Activated CD4-positive, alpha-beta T cell treated with anti-CD3 and anti-CD28 coated beads, Interleukin-2, amount 10 ng/mL, durations not matched to agents 7 days and 5 days (primary cell): ENCODE results near the gene AQP2. TPM values are rescaled to one million over a fixed set of nuclear protein-coding genes. Genes with fewer than 3 reads are reported as not detected.
"Not testable (repeated sequence)": the region's sequence is repeated elsewhere in the genome, so short reads cannot be mapped to it uniquely, and the experiment has no call there.

Experiments
- CTCF ChIA-PET: fragments of 350-600 bp; sonication (Branson Sonifier 250); formaldehyde crosslinking; loops from one replicate; lab custom pipeline; 2021; ENCODE audit warnings: antibody characterized with exemption; lab: Charles Lee
- POLR2A ChIA-PET: fragments of 350-600 bp; sonication (Branson Sonifier 250); formaldehyde crosslinking; loops from one replicate; lab custom pipeline; 2021; ENCODE audit warnings: antibody characterized with exemption; lab: Charles Lee
- DNase-seq: peaks from one replicate; pipeline ENCODE4 v3.0.0-alpha.2; 2020
- H3K27ac Mint-ChIP-seq: one replicate; pipeline ENCODE4 v1.8.0; 2021; ENCODE audit warnings: mild to moderate bottlenecking, moderate library complexity, mixed read lengths
- H3K27me3 Mint-ChIP-seq: one replicate; pipeline ENCODE4 v1.8.0; 2021; ENCODE audit warnings: mixed read lengths
- H3K36me3 Mint-ChIP-seq: one replicate; pipeline ENCODE4 v1.8.0; 2021; ENCODE audit warnings: low read depth, mixed read lengths
- H3K4me1 Mint-ChIP-seq: one replicate; pipeline ENCODE4 v1.8.0; 2021; ENCODE audit warnings: mixed read lengths
- H3K4me3 Mint-ChIP-seq: one replicate; pipeline ENCODE4 v1.8.0; 2021; ENCODE audit warnings: mild to moderate bottlenecking, moderate library complexity, mixed read lengths
- H3K9me3 Mint-ChIP-seq: one replicate; pipeline ENCODE4 v1.8.0; 2021; ENCODE audit warnings: mixed read lengths
- total RNA-seq, 2 experiments: library from RNA; stranded (reverse); gene quantifications; one replicate each; pipeline ENCODE4 v1.2.3, GENCODE V29; 2021

Gene AQP2
- total RNA-seq, 2 experiments from 2014 or later = not detected

DNA sequence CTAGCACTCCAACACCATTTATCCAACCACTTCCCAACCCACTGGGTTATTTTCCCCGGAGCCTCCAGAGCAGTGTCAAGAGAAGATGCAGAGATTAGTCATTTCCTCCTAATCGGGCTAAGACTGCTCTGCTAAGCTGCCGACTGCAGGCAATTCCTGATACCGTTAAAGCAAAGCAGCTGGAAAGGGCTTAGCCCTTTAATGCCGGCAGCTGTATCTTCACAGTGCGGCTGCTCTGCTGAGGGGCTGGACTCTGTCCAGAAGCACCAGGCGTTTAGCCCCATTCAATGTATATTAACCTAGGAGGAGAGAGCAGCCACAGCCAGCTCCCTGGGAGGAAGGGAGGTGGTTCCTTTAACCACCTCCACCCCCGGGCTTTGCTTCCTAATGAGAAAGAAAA, 33.4 kb downstream of the AQP2 start:
- no peaks in the 10 kb centered on the region for H3K9me3 Mint-ChIP-seq
- CTCF ChIA-PET = interaction anchor here (0.6 to 7.1 kb wide), 5 partner anchors 10 to 279 kb away, joined by 3 to 87 read pairs (median 6); no protein-coding TSS in a partner anchor
- POLR2A ChIA-PET = no interaction called here

DNA sequence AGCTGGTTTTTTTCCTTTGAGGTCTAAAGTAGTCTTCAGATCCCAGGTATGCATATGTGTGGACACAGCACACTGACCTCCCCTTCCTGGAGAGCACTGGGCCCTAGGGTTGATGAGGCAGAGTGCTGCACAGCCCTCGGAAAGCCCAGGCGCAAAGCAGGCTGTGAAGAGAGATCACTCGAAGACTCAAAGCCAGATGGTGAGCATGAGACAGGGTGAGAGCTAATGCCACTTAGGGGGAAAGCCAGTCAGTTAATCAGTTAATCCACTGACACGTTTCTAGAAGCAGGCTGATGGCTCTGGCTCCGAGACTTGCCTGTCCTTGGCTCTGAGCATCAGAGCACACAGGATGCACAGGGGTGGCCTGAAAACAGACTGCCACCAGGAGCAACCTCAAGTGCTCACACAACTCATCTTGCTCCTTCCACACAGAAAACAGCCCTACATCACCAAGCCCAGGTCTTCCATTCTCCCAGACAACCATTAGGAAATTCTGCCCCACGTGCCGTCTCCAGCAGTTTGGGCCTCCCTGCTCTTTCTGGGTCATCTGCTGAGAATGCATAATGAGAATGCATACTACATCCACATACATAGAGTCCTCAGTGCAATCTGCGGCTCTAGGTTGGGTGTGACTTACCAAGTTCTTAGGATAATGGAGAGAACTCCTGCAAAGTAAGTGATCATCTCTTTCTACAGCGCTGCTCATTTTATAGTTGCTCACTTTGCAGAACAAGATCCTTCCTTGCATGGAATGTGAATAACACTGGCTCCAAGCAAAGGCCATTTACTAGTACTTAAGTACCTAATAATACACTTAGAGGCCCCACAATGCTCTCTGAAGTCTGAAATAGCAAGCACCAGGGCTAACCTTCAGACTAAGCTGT, 34.2 kb downstream of the AQP2 start:
- H3K9me3 Mint-ChIP-seq = no peaks in the 10 kb centered on the region
- H3K27ac Mint-ChIP-seq = no peak overlapping the region
- POLR2A ChIA-PET = interaction anchor here (0.6 kb wide), 1 partner anchor 34 kb away, joined by 12 read pairs; no protein-coding TSS in a partner anchor
- no peak overlapping the region for H3K4me3 Mint-ChIP-seq
- CTCF ChIA-PET = interaction anchor here (1.1 to 7.1 kb wide), 5 partner anchors 11 to 44 kb away, joined by 3 to 87 read pairs (median 3); no protein-coding TSS in a partner anchor
- no peaks in the 10 kb centered on the region for H3K4me1 Mint-ChIP-seq
- no peak for DNase-seq
- H3K27me3 Mint-ChIP-seq = no peaks in the 10 kb centered on the region
- peaks cover 37% of the 10 kb centered on the region for H3K36me3 Mint-ChIP-seq

More for the DNA sequence above, 33.4 kb downstream of the AQP2 start:
- Mint-ChIP-seq H3K4me3 (no peak overlapping the region), H3K27me3 (no peaks in the 10 kb centered on the region), H3K36me3 (peaks cover 30% of the 10 kb centered on the region), H3K4me1 (no peaks in the 10 kb centered on the region), H3K27ac (no peak overlapping the region)
- DNase-seq = no peak

DNA sequence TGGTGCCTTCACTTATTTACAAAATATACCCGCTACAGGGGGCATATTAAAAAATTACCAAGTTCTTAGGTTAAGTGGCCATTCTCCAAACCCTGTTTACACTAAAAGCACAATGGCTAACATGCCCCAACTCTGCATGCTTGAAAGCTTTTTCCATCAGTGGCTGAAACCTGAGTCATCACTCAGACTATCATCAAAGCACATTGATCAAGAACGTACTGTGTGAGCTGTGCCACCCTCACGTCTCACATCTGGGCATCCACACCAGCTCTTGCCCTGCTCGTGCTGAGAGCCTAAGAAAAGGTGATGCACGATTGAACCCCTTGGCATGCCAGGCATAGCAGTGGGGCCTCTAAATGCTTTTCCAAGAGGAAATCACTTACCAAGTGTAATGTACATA, 35.4 kb downstream of the AQP2 start:
- H3K27me3 Mint-ChIP-seq = no peaks in the 10 kb centered on the region
- no peaks in the 10 kb centered on the region for H3K9me3 Mint-ChIP-seq
- DNase-seq = no peak
- H3K4me3 Mint-ChIP-seq = no peak overlapping the region
- H3K27ac Mint-ChIP-seq = no peak overlapping the region
- CTCF ChIA-PET = interaction anchor here (0.5 to 1.3 kb wide), 4 partner anchors 17 to 403 kb away, joined by 3 to 5 read pairs (median 3); no protein-coding TSS in a partner anchor
- POLR2A ChIA-PET = interaction anchor here (0.7 kb wide), 1 partner anchor 23 kb away, joined by 3 read pairs; no protein-coding TSS in a partner anchor
- H3K36me3 Mint-ChIP-seq = peaks cover 46% of the 10 kb centered on the region
- H3K4me1 Mint-ChIP-seq = no peaks in the 10 kb centered on the region

GRCh38 chr12:49986476-49986875, 35.9 kb downstream of the AQP2 start:
- H3K4me3 Mint-ChIP-seq, POLR2A ChIA-PET, H3K4me1 Mint-ChIP-seq, H3K9me3 Mint-ChIP-seq, H3K27me3 Mint-ChIP-seq, DNase-seq, H3K27ac Mint-ChIP-seq: not testable (repeated sequence)
- peaks cover 46% of the 10 kb centered on the region for H3K36me3 Mint-ChIP-seq
- CTCF ChIA-PET = interaction anchor here (0.9 to 1.5 kb wide), 4 partner anchors 19 to 84 kb away, joined by 3 to 5 read pairs (median 4); no protein-coding TSS in a partner anchor

DNA sequence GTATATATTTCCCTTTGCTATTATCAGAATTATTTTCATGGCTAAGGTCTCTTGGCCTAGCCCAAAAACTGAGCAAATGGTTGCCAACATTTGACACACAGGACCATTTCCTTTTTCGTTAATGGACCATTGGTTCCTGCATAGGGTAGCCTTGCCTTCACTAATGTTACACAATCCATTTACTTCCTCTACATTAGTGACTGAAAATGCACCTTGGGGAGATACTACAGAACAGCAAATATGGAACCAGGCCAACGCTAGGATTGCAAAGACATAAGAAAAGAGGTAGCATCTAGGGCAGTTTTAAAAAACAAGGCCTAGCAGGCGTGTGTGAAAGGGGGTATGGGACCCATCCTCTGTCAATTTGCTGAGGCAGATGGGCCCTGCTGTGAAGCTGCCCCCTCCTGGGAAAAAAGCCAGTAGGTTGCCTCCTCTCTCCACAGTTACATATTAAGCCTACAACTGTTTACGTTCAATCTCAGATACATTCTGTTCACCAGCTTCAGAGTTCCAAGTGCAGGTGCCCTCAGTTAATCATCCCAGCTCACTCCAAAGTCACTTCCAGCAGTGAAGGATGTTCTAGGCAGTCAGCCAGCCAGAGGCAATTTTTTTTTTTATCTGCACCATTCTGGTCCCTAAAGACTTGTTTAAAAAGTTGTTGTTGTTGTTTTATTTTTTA, 37.2 kb downstream of the AQP2 start:
- H3K4me3 Mint-ChIP-seq = no peak overlapping the region
- POLR2A ChIA-PET = no interaction called here
- DNase-seq = no peak
- CTCF ChIA-PET = interaction anchor here (0.9 to 1.5 kb wide), 2 partner anchors 21 to 22 kb away, joined by 5 read pairs; no protein-coding TSS in a partner anchor
- H3K27me3 Mint-ChIP-seq = no peaks in the 10 kb centered on the region
- H3K27ac Mint-ChIP-seq = no peak overlapping the region
- no peaks in the 10 kb centered on the region for H3K4me1 Mint-ChIP-seq
- peaks cover 57% of the 10 kb centered on the region for H3K36me3 Mint-ChIP-seq
- no peaks in the 10 kb centered on the region for H3K9me3 Mint-ChIP-seq

DNA sequence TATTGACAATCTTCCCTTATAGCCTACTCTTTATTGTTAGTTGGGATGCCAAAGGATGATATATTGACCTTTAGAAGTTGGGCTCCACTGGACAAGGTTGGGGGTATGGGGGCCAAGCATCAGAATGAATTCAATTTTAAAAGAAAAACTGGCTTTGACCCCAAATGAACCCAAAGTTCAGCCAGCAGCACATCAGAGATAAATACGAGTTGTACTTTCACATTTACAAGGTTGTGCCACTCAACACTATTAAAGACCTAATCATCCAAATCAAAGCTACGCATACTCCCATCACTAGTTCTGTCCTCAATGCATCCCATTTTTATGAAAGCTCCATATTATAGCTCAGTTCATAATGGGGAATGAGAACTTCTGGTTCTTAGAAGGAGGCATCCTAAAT, 38.9 kb downstream of the AQP2 start:
- H3K4me1 Mint-ChIP-seq, H3K4me3 Mint-ChIP-seq, DNase-seq, H3K27ac Mint-ChIP-seq, POLR2A ChIA-PET, H3K27me3 Mint-ChIP-seq, H3K9me3 Mint-ChIP-seq: not testable (repeated sequence)
- H3K36me3 Mint-ChIP-seq = peaks cover 65% of the 10 kb centered on the region
- CTCF ChIA-PET = interaction anchor here (1.4 to 2.2 kb wide), 2 partner anchors 17 to 22 kb away, joined by 3 to 11 read pairs; no protein-coding TSS in a partner anchor

DNA sequence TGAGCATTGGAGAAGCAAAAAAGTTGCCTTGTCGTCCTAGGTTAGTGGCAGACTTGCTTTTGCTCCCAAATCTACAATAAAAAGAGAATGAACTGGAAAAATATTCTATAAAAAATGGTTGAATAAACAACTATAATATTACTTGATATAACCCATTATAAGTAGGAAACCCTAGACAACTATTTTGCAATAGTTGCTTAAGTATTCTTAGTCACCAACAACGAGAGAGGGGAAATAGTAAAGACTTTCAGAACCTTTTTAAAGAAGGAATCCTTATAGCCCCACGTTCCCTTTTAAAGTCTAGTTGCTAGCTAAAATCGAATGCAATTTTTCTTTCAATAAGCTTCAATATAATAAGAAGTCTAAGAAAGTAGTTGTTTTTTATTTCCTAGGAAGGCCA, 39.7 kb downstream of the AQP2 start:
- Mint-ChIP-seq H3K27ac (no peak overlapping the region), H3K36me3 (peaks cover 69% of the 10 kb centered on the region), H3K4me1 (no peaks in the 10 kb centered on the region), H3K9me3 (no peaks in the 10 kb centered on the region), H3K27me3 (no peaks in the 10 kb centered on the region), H3K4me3 (no peak overlapping the region)
- CTCF ChIA-PET = interaction anchor here (1.1 to 3.1 kb wide), 6 partner anchors 13 to 57 kb away, joined by 3 to 18 read pairs (median 4); no protein-coding TSS in a partner anchor
- no peak for DNase-seq
- POLR2A ChIA-PET = no interaction called here

- no peak for DNase-seq
- Mint-ChIP-seq H3K36me3 (peaks cover 61% of the 10 kb centered on the region), H3K27me3 (no peaks in the 10 kb centered on the region), H3K9me3 (no peaks in the 10 kb centered on the region), H3K4me1 (no peaks in the 10 kb centered on the region), H3K4me3 (no peak overlapping the region), H3K27ac (no peak overlapping the region)
- POLR2A ChIA-PET = interaction anchor here (0.6 kb wide), 1 partner anchor 15 kb away, joined by 5 read pairs; no protein-coding TSS in a partner anchor
- CTCF ChIA-PET = interaction anchor here (0.8 kb wide), 1 partner anchor 190 kb away, joined by 3 read pairs; no protein-coding TSS in a partner anchor
Measured at GRCh38 chr12:49998453-49998852, 47.9 kb downstream of the AQP2 start.

DNA sequence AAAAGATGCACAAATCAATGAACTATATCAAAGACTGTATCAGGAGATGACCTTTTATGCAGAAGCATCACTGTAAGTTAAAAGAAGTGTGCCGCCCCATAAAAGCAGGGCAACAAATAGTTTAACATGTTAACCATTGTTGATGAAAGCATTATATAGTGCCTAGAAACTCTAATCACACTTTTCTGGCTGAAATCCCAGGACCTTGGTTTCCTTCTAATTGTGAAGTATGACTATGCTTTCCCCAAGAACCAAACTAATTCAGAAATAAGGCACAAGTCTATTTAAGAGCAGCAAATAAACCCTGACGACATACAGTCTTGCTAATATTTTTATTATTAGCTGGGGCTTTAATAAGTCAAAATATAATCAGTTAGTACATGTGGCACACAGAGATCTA, 53.1 kb downstream of the AQP2 start:
- Mint-ChIP-seq H3K4me3 (no peak overlapping the region), H3K4me1 (peaks cover 6% of the 10 kb centered on the region), H3K27me3 (no peaks in the 10 kb centered on the region), H3K9me3 (no peaks in the 10 kb centered on the region), H3K27ac (no peak overlapping the region), H3K36me3 (peaks cover 61% of the 10 kb centered on the region)
- ChIA-PET POLR2A (interaction anchor here (0.5 kb wide), 1 partner anchor 83 kb away, joined by 8 read pairs; no protein-coding TSS in a partner anchor), CTCF (interaction anchor here (1.1 to 1.5 kb wide), 3 partner anchors 11 to 37 kb away, joined by 3 to 5 read pairs (median 3); no protein-coding TSS in a partner anchor)
- DNase-seq = no peak

GRCh38 chr12:50004696-50005095, 54.2 kb downstream of the AQP2 start:
- POLR2A ChIA-PET = no interaction called here
- Mint-ChIP-seq H3K27ac (no peak overlapping the region), H3K27me3 (no peaks in the 10 kb centered on the region), H3K9me3 (no peaks in the 10 kb centered on the region), H3K4me3 (no peak overlapping the region), H3K36me3 (peaks cover 55% of the 10 kb centered on the region), H3K4me1 (peaks cover 10% of the 10 kb centered on the region)
- CTCF ChIA-PET = interaction anchor here (1.2 kb wide), 2 partner anchors 12 to 38 kb away, joined by 3 to 4 read pairs; no protein-coding TSS in a partner anchor
- no peak for DNase-seq

GRCh38 chr12:50005175-50005574, 54.6 kb downstream of the AQP2 start:
- H3K9me3 Mint-ChIP-seq = no peaks in the 10 kb centered on the region
- H3K4me1 Mint-ChIP-seq = peaks cover 11% of the 10 kb centered on the region
- no peak overlapping the region for H3K4me3 Mint-ChIP-seq
- peaks cover 56% of the 10 kb centered on the region for H3K36me3 Mint-ChIP-seq
- no peak for DNase-seq
- H3K27ac Mint-ChIP-seq = no peak overlapping the region
- CTCF ChIA-PET = interaction anchor here (1.2 to 2.0 kb wide), 2 partner anchors 38 to 39 kb away, joined by 4 to 9 read pairs; no protein-coding TSS in a partner anchor
- POLR2A ChIA-PET = no interaction called here
- H3K27me3 Mint-ChIP-seq = no peaks in the 10 kb centered on the region

- peaks cover 50% of the 10 kb centered on the region for H3K36me3 Mint-ChIP-seq
- ChIA-PET POLR2A (no interaction called here), CTCF (interaction anchor here (0.6 to 2.0 kb wide), 7 partner anchors 10 to 537 kb away, joined by 3 to 9 read pairs (median 3); partner anchors contain the start of gene AQP6)
- DNase-seq = no peak
- H3K4me3 Mint-ChIP-seq = no peak overlapping the region
- no peaks in the 10 kb centered on the region for H3K27me3 Mint-ChIP-seq
- H3K9me3 Mint-ChIP-seq = no peaks in the 10 kb centered on the region
- peak overlapping the region; percentile 52 for H3K27ac Mint-ChIP-seq
- peaks cover 11% of the 10 kb centered on the region for H3K4me1 Mint-ChIP-seq
Measured at GRCh38 chr12:50006280-50006679, 55.7 kb downstream of the AQP2 start.
